ENCODE data around the gene OLFML2B.

DNA sequence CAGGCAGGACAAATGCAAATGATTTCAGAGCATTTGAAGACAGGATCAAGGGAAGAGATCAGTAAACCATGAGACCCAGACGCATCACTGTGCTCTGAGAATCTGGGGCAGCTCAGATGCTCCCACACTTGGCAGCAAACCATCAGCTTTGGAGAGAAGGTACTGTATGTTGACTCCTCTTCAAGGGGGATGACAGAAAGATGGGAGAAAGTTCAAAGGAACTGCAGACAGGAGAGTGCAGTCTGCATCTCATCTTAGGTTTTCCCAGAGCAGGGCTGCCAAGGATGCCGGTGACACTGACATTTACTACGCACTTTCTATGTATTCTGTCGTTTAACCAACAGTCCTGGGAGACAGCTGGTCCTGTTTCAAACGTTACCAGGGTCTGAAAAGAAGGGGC is 35.8 kb downstream of the OLFML2B start:
- no peak for TF ChIP-seq POLR2AphosphoS5 (IDR thresholded peaks at IDR 0.05; ENCODE audit: low read depth, low read length)
- no peak for TF ChIP-seq TAF1 (IDR thresholded peaks at IDR 0.05; ENCODE audit: borderline replicate concordance, insufficient read depth, low read length)
- no peak for TF ChIP-seq REST (IDR thresholded peaks at IDR 0.05; ENCODE audit: insufficient read depth in 1 of 2, low read depth in 2 of 2, low read length in 2 of 2)
- no peak for TF ChIP-seq SIN3A (IDR thresholded peaks at IDR 0.05; ENCODE audit: borderline replicate concordance, insufficient read depth, low read length)
